Measurements from ENCODE around the gene DNASE1L1. TPM values are rescaled to one million over a fixed set of nuclear protein-coding genes. Genes with fewer than 3 reads are reported as not detected.

Gene DNASE1L1
- total RNA-seq, 1 donor from 2014 or later: 40.8 TPM

GRCh38 chrX:154359362-154360154 is 49.5 kb downstream of the DNASE1L1 start:
- peaks cover 22% of the 10 kb centered on the region for H3K4me1 Mint-ChIP-seq (ENCODE audit: low read depth)
- no peak overlapping the region for H3K4me3 Mint-ChIP-seq (ENCODE audit: unreplicated experiment)
- no peaks in the 10 kb centered on the region for H3K9me3 Mint-ChIP-seq (ENCODE audit: low read depth)
- no peak for TF ChIP-seq CTCF (IDR thresholded peaks at IDR 0.05)
- H3K27me3 Mint-ChIP-seq (ENCODE audit: low read depth): no peaks in the 10 kb centered on the region
- peaks cover 22% of the 10 kb centered on the region for H3K36me3 Mint-ChIP-seq (ENCODE audit: low read depth)
- no peak for DNase-seq (ENCODE audit: low spot score)
- no peak overlapping the region for H3K27ac Mint-ChIP-seq (ENCODE audit: unreplicated experiment)

- TF ChIP-seq CTCF (IDR thresholded peaks at IDR 0.05): no peak
- no peak for DNase-seq (ENCODE audit: low spot score)
- H3K36me3 Mint-ChIP-seq (ENCODE audit: low read depth): peaks cover 22% of the 10 kb centered on the region
- no peaks in the 10 kb centered on the region for H3K27me3 Mint-ChIP-seq (ENCODE audit: low read depth)
- peak overlapping the region; percentile 12 for H3K4me3 Mint-ChIP-seq (ENCODE audit: unreplicated experiment)
- no peaks in the 10 kb centered on the region for H3K9me3 Mint-ChIP-seq (ENCODE audit: low read depth)
- peak overlapping the region; percentile 61 for H3K27ac Mint-ChIP-seq (ENCODE audit: unreplicated experiment)
- H3K4me1 Mint-ChIP-seq (ENCODE audit: low read depth): peaks cover 20% of the 10 kb centered on the region
Observed at GRCh38 chrX:154358829-154359228, 50.2 kb downstream of the DNASE1L1 start.

GRCh38 chrX:154358011-154358410 is 51.0 kb downstream of the DNASE1L1 start:
- Mint-ChIP-seq H3K27ac (ENCODE audit: unreplicated experiment) (no peak overlapping the region), H3K27me3 (ENCODE audit: low read depth) (no peaks in the 10 kb centered on the region), H3K9me3 (ENCODE audit: low read depth) (no peaks in the 10 kb centered on the region), H3K4me3 (ENCODE audit: unreplicated experiment) (no peak overlapping the region), H3K36me3 (ENCODE audit: low read depth) (peaks cover 21% of the 10 kb centered on the region), H3K4me1 (ENCODE audit: low read depth) (peaks cover 18% of the 10 kb centered on the region)
- TF ChIP-seq CTCF (IDR thresholded peaks at IDR 0.05): no peak
- no peak for DNase-seq (ENCODE audit: low spot score)

GRCh38 chrX:154357205-154357604 is 51.8 kb downstream of the DNASE1L1 start:
- no peaks in the 10 kb centered on the region for H3K9me3 Mint-ChIP-seq (ENCODE audit: low read depth)
- H3K27me3 Mint-ChIP-seq (ENCODE audit: low read depth): no peaks in the 10 kb centered on the region
- peaks cover 19% of the 10 kb centered on the region for H3K36me3 Mint-ChIP-seq (ENCODE audit: low read depth)
- H3K4me1 Mint-ChIP-seq (ENCODE audit: low read depth): peaks cover 14% of the 10 kb centered on the region
- DNase-seq (ENCODE audit: low spot score): no peak
- H3K4me3 Mint-ChIP-seq (ENCODE audit: unreplicated experiment): no peak overlapping the region
- H3K27ac Mint-ChIP-seq (ENCODE audit: unreplicated experiment): peak overlapping the region; percentile 73
- no peak for TF ChIP-seq CTCF (IDR thresholded peaks at IDR 0.05)

- Mint-ChIP-seq H3K9me3 (ENCODE audit: low read depth) (no peaks in the 10 kb centered on the region), H3K36me3 (ENCODE audit: low read depth) (peaks cover 21% of the 10 kb centered on the region), H3K27ac (ENCODE audit: unreplicated experiment) (no peak overlapping the region), H3K4me3 (ENCODE audit: unreplicated experiment) (no peak overlapping the region), H3K27me3 (ENCODE audit: low read depth) (no peaks in the 10 kb centered on the region), H3K4me1 (ENCODE audit: low read depth) (peaks cover 14% of the 10 kb centered on the region)
- no peak for DNase-seq (ENCODE audit: low spot score)
- TF ChIP-seq CTCF (IDR thresholded peaks at IDR 0.05): no peak
Observed at GRCh38 chrX:154356596-154356995, 52.5 kb downstream of the DNASE1L1 start.
